Measurements from ENCODE around the gene CHD6. TPM values are rescaled to one million over a fixed set of nuclear protein-coding genes. Genes with fewer than 3 reads are reported as not detected.

The CHD6 gene
- total and polyA plus RNA-seq, 8 donors, result 27.7 to 68.6 (median 52.4) TPM

DNA sequence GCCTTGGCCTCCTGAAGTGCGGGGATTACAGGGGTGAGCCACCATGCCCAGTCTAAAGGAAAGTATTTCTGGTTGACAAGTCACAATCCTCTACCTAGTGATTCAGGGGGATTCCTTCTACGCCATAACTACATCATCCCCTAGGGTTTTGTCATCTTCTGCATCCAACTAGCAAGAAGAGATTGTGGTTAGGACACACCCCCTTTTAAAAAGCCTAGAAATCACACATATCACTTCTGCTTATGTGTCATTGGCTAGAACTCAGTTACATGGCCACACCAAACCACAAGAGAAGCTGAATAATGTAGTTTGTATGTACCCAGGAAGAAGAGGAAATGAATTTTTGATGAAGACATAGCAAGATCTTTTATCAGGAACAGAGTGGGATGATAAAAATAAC, 14.7 kb upstream of the CHD6 start:
- ATAC-seq, result peak; percentile 39
- intact Hi-C loops (cut with DNase I), result no loop called here

DNA sequence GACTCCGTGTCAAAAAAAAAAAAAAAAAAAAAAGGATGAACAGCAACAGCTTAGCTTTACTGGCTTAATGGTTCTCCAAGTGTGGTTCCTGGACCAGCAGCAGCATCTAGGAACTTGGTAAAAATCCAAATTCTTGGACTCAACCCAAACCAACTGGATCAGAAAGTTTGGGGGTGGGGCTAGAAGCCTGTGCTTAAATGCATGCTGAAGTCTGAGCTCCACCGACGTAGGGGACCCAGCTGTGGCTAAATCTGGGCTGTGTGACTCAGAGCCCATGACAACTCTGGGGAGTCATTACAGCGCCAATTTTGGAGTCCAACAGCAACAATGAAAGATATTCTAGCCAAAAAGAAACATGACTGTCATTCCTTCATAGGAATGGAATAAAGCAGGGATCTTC, 13.6 kb upstream of the CHD6 start:
- intact Hi-C loops (cut with DNase I), result no loop called here
- no peaks in the 10 kb centered on the region for H3K4me1 ChIP-seq
- ATAC-seq, result peak; percentile 52

More for the DNA sequence above, 14.7 kb upstream of the CHD6 start:
- Histone ChIP-seq H3K4me1 (no peaks in the 10 kb centered on the region), H3K9me3 (no peaks in the 10 kb centered on the region), H3K27me3 (peaks cover 0 to 9% of the 10 kb centered on the region in 2 donors), H3K36me3 (no peaks in the 10 kb centered on the region), H3K27ac (no peak overlapping the region), H3K4me3 (no peak overlapping the region)
- DNase-seq, result no peak
- TF ChIP-seq, protein P1, sequence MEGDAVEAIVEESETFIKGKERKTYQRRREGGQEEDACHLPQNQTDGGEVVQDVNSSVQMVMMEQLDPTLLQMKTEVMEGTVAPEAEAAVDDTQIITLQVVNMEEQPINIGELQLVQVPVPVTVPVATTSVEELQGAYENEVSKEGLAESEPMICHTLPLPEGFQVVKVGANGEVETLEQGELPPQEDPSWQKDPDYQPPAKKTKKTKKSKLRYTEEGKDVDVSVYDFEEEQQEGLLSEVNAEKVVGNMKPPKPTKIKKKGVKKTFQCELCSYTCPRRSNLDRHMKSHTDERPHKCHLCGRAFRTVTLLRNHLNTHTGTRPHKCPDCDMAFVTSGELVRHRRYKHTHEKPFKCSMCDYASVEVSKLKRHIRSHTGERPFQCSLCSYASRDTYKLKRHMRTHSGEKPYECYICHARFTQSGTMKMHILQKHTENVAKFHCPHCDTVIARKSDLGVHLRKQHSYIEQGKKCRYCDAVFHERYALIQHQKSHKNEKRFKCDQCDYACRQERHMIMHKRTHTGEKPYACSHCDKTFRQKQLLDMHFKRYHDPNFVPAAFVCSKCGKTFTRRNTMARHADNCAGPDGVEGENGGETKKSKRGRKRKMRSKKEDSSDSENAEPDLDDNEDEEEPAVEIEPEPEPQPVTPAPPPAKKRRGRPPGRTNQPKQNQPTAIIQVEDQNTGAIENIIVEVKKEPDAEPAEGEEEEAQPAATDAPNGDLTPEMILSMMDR (IDR thresholded peaks at IDR 0.05), result no peak

DNA sequence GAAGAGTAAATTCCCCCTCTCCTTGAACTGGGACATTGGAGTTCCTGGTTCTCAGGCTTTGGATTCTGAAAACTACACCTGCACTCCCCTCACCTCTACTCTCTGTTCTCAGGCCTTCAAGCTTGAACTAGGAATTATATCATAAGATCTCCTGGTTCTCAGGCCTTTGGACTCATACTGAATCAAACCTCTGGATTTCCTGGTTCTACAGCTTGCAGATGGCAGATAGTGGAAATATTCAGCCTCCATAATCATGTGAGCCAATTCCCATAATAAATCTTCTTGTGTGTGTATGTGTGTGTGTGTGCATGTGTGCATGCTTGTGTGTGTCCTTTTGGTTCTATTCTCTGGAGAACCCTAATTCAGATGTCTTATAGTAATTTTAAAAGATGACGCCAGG, 12.7 kb upstream of the CHD6 start:
- no peaks in the 10 kb centered on the region for H3K27me3 ChIP-seq
- no peak overlapping the region for H3K27ac ChIP-seq
- no peak overlapping the region for H3K4me3 ChIP-seq
- no peaks in the 10 kb centered on the region for H3K9me3 ChIP-seq
- TF ChIP-seq, protein P1 (IDR thresholded peaks at IDR 0.05), result no peak
- no peaks in the 10 kb centered on the region for H3K4me1 ChIP-seq
- ATAC-seq (no peak), DNase-seq (no peak)
- intact Hi-C loops (cut with DNase I), result no loop called here
- H3K36me3 ChIP-seq, result no peaks in the 10 kb centered on the region

More for the DNA sequence above, 13.6 kb upstream of the CHD6 start:
- H3K9me3 ChIP-seq, result no peaks in the 10 kb centered on the region
- H3K27me3 ChIP-seq, result no peaks in the 10 kb centered on the region
- H3K27ac ChIP-seq, result no peak overlapping the region
- TF ChIP-seq, protein P1 (IDR thresholded peaks at IDR 0.05), result no peak
- no peak for DNase-seq
- no peaks in the 10 kb centered on the region for H3K36me3 ChIP-seq
- H3K4me3 ChIP-seq, result no peak overlapping the region

DNA sequence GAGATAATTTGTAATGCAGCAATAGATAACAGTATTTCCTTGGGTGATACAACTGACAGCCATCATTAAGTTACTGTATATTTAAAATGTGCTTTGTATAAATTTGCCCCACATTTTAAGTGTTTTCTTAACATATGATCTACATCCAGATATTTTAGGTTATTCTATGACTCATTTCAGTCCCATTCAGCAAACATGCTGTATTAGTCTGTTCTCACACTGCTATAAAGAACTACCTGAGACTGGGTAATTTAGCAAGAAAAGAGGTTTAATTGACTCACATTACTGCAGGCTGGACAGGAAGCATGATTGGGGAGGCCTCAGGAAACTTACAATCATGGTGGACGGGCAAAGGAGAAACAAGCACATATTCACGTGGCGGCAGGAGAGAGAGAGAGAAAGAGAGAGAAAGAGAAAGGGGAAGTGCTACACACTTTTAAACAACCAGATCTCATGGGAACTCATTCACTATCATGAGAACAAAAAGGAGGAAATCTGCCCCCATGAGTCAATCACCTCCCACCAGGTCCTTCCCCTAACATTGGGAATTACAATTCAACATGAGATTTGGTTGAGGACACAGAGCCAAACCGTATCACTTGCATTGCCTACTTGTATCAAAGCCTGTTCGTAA, 9.6 kb upstream of the CHD6 start:
- no peak for ATAC-seq
- Histone ChIP-seq H3K4me3 (no peak overlapping the region), H3K27me3 (no peaks in the 10 kb centered on the region), H3K27ac (no peak overlapping the region), H3K36me3 (no peaks in the 10 kb centered on the region), H3K9me3 (no peaks in the 10 kb centered on the region), H3K4me1 (no peaks in the 10 kb centered on the region)
- TF ChIP-seq, protein P1 (IDR thresholded peaks at IDR 0.05), result no peak
- intact Hi-C loops (cut with DNase I), result no loop called here
- DNase-seq, result no peak

DNA sequence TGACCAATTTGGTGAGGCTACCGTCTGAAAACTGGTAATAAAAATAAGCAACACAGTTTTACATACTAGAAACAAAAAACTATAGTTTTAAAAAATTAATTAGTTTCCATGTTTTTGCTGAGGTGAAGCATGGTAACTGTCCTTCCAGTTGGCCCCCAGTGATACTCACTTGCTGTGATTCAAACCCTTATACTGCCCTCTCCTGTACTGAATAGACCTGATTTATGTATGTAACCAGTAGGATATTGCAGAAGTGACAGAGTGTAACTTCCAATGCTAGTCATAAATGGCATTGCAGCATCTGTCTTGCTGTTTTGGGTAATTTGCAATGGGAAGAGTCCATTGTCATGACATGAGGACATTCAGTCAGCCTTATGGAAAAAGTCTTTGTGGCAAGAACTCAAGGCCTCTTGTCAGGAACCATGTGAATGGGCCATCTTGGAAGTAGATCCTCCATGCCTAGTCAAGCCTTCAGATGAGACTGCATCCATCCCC, 8.9 kb upstream of the CHD6 start:
- no peaks in the 10 kb centered on the region for H3K36me3 ChIP-seq
- no peaks in the 10 kb centered on the region for H3K4me1 ChIP-seq
- H3K4me3 ChIP-seq, result no peak overlapping the region
- DNase-seq (no peak), ATAC-seq (no peak)
- intact Hi-C loops (cut with DNase I), result no loop called here
- no peaks in the 10 kb centered on the region for H3K27me3 ChIP-seq
- TF ChIP-seq, protein P1 (IDR thresholded peaks at IDR 0.05), result no peak
- no peak overlapping the region for H3K27ac ChIP-seq
- no peaks in the 10 kb centered on the region for H3K9me3 ChIP-seq
